CD8-positive, alpha-beta memory T cell (primary cell): ENCODE data around the gene SLC26A11. TPM values are rescaled to one million over a fixed set of nuclear protein-coding genes. Genes with fewer than 3 reads are reported as not detected.
A peak's percentile ranks its signal among the peaks of the same experiment; 100 is the strongest.

ENCODE experiments used
- CTCF ChIA-PET: fragments of 350-600 bp; sonication (Branson Sonifier 250); formaldehyde crosslinking; loops from one replicate; lab custom pipeline; 2021; ENCODE audit warnings: antibody characterized with exemption; lab: Charles Lee
- POLR2A ChIA-PET: fragments of 350-600 bp; sonication (Branson Sonifier 250); formaldehyde crosslinking; loops from one replicate; lab custom pipeline; 2021; ENCODE audit warnings: antibody characterized with exemption; lab: Charles Lee
- DNase-seq, 5 donors: peaks; one replicate each; pipeline versions ENCODE4 v3.0.0 to v3.0.0-alpha.2; 2020 to 2022; ENCODE audit warnings: mixed read lengths in 1 of 5
- H3K27ac ChIP-seq: one replicate; pipeline ENCODE4 v1.7.0; 2013; ENCODE audit warnings: low read depth, mild to moderate bottlenecking, low read length, moderate library complexity
- H3K27me3 ChIP-seq: 2 replicates; pipeline ENCODE4 v1.7.0; 2013; ENCODE audit warnings: low read length, mild to moderate bottlenecking; ENCODE audit not compliant: insufficient read depth, poor library complexity, severe bottlenecking
- H3K36me3 ChIP-seq: 2 replicates; pipeline ENCODE4 v1.7.0; 2013; ENCODE audit warnings: mild to moderate bottlenecking, low read length, moderate library complexity; ENCODE audit not compliant: insufficient read depth
- H3K4me1 ChIP-seq: 2 replicates; pipeline ENCODE4 v1.7.0; 2013; ENCODE audit warnings: mild to moderate bottlenecking, low read length, moderate library complexity; ENCODE audit not compliant: insufficient read depth
- H3K4me3 ChIP-seq: 2 replicates; pipeline ENCODE4 v1.7.0; 2013; ENCODE audit warnings: mild to moderate bottlenecking, low read length
- H3K9me3 ChIP-seq: 2 replicates; pipeline ENCODE4 v1.7.0; 2013; ENCODE audit warnings: mild to moderate bottlenecking, low read length
- H3K27ac Mint-ChIP-seq, 8 donors: one replicate each; pipeline ENCODE4 v1.8.0; 2020 to 2021; ENCODE audit warnings: mixed read lengths in 8 of 8, mild to moderate bottlenecking in 6 of 8, inconsistent platforms in 3 of 8, moderate library complexity in 3 of 8
- H3K27me3 Mint-ChIP-seq, 2 donors: one replicate each; pipeline ENCODE4 v1.8.0; 2020 to 2021; ENCODE audit warnings: mixed read lengths in 2 of 2, mild to moderate bottlenecking in 1 of 2, moderate library complexity in 1 of 2
- H3K36me3 Mint-ChIP-seq, 3 donors: one replicate each; pipeline ENCODE4 v1.8.0; 2020 to 2021; ENCODE audit warnings: mixed read lengths in 3 of 3, inconsistent platforms in 1 of 3, mild to moderate bottlenecking in 1 of 3
- H3K4me1 Mint-ChIP-seq, 3 donors: one replicate each; pipeline ENCODE4 v1.8.0; 2020 to 2021; ENCODE audit warnings: mixed read lengths in 3 of 3, inconsistent platforms in 1 of 3, mild to moderate bottlenecking in 1 of 3
- H3K4me3 Mint-ChIP-seq, 7 donors: one replicate each; pipeline ENCODE4 v1.8.0; 2020 to 2021; ENCODE audit warnings: mixed read lengths in 7 of 7, mild to moderate bottlenecking in 6 of 7, moderate library complexity in 4 of 7, inconsistent platforms in 2 of 7
- H3K9me3 Mint-ChIP-seq, 5 donors: one replicate each; pipeline ENCODE4 v1.8.0; 2020 to 2022; ENCODE audit warnings: mixed read lengths in 5 of 5, mild to moderate bottlenecking in 3 of 5, moderate library complexity in 2 of 5, inconsistent platforms in 1 of 5
- polyA plus RNA-seq: library from polyadenylated mRNA; unstranded; fragments of 300-500 nt; fragmentation: Illumina TruSeq; gene quantifications from one replicate; pipeline ENCODE4 v1.2.3, GENCODE V29; 2021
- total RNA-seq, 2 experiments: library from RNA; stranded (reverse); gene quantifications; one replicate each; pipeline ENCODE4 v1.2.3, GENCODE V29; 2021

Gene SLC26A11
- 10 to 100 TPM; 18.1 to 19.6 TPM for total RNA-seq
- polyA plus RNA-seq = 7.0 TPM

- H3K9me3 Mint-ChIP-seq = no peaks in the 10 kb centered on the region
- H3K36me3 Mint-ChIP-seq = peaks cover 0 to 63% (median 22%) of the 10 kb centered on the region in 3 donors
- Histone ChIP-seq H3K27me3 (no peaks in the 10 kb centered on the region), H3K36me3 (peaks cover 7% of the 10 kb centered on the region), H3K9me3 (no peaks in the 10 kb centered on the region), H3K27ac (peak within 1 kb of the TSS; percentile 94), H3K4me3 (peak within 1 kb of the TSS; percentile 99), H3K4me1 (peaks cover 31% of the 10 kb centered on the region)
- no peaks in the 10 kb centered on the region for H3K27me3 Mint-ChIP-seq
- peak within 1 kb of the TSS; percentile 87 to 99 (median 96) for H3K27ac Mint-ChIP-seq
- H3K4me1 Mint-ChIP-seq = peaks cover 42 to 67% (median 44%) of the 10 kb centered on the region in 3 donors
- ChIA-PET CTCF (interaction anchor here (0.8 to 1.7 kb wide), 3 partner anchors 18 to 25 kb away, joined by 3 to 10 read pairs (median 3); no protein-coding TSS in a partner anchor), POLR2A (interaction anchor here (1.3 kb wide), 1 partner anchor 41 kb away, joined by 7 read pairs; no protein-coding TSS in a partner anchor)
- DNase-seq = peak; percentile 31 to 71 (median 49)
- H3K4me3 Mint-ChIP-seq = peak within 1 kb of the TSS; percentile 90 to 99 (median 95)
These were observed at the start of gene SLC26A11, which contains the start of gene SGSH for GRCh38 chr17:80220054-80220735. Gene SLC26A11, plus strand, starts transcription at chr17:80220427. Its CDS starts 1,134 bp downstream, at chr17:80221561. Gene SGSH, minus strand, starts transcription at chr17:80220333. Its CDS starts 20 bp downstream, at chr17:80220313.

GRCh38 chr17:80171681-80172080 is 48.5 kb upstream of the SLC26A11 start:
- H3K4me1 Mint-ChIP-seq = no peaks in the 10 kb centered on the region
- no peak overlapping the region for H3K27ac Mint-ChIP-seq
- H3K9me3 Mint-ChIP-seq = no peaks in the 10 kb centered on the region
- Histone ChIP-seq H3K9me3 (no peaks in the 10 kb centered on the region), H3K27me3 (no peaks in the 10 kb centered on the region), H3K4me3 (no peak overlapping the region), H3K4me1 (no peaks in the 10 kb centered on the region), H3K27ac (no peak overlapping the region), H3K36me3 (no peaks in the 10 kb centered on the region)
- ChIA-PET CTCF (no interaction called here), POLR2A (no interaction called here)
- no peak for DNase-seq
- peaks cover 7 to 11% of the 10 kb centered on the region in 2 donors for H3K27me3 Mint-ChIP-seq
- no peak overlapping the region for H3K4me3 Mint-ChIP-seq
- no peaks in the 10 kb centered on the region for H3K36me3 Mint-ChIP-seq

- DNase-seq = no peak
- H3K4me1 ChIP-seq = no peaks in the 10 kb centered on the region
- Mint-ChIP-seq H3K27me3 (peaks cover 4 to 5% of the 10 kb centered on the region in 2 donors), H3K36me3 (no peaks in the 10 kb centered on the region), H3K9me3 (no peaks in the 10 kb centered on the region), H3K27ac (no peak overlapping the region), H3K4me3 (no peak overlapping the region), H3K4me1 (no peaks in the 10 kb centered on the region)
- no peaks in the 10 kb centered on the region for H3K36me3 ChIP-seq
- no peaks in the 10 kb centered on the region for H3K27me3 ChIP-seq
- H3K4me3 ChIP-seq = no peak overlapping the region
- no peaks in the 10 kb centered on the region for H3K9me3 ChIP-seq
- ChIA-PET CTCF (no interaction called here), POLR2A (no interaction called here)
- H3K27ac ChIP-seq = no peak overlapping the region
These were observed 47.1 kb upstream of the SLC26A11 start for GRCh38 chr17:80173126-80173525.

GRCh38 chr17:80173916-80174315 is 46.3 kb upstream of the SLC26A11 start:
- Histone ChIP-seq H3K4me1 (no peaks in the 10 kb centered on the region), H3K4me3 (no peak overlapping the region), H3K27ac (no peak overlapping the region), H3K9me3 (no peaks in the 10 kb centered on the region), H3K27me3 (no peaks in the 10 kb centered on the region), H3K36me3 (no peaks in the 10 kb centered on the region)
- CTCF ChIA-PET = no interaction called here
- H3K27ac Mint-ChIP-seq = no peak overlapping the region
- H3K36me3 Mint-ChIP-seq = no peaks in the 10 kb centered on the region
- H3K4me1 Mint-ChIP-seq = no peaks in the 10 kb centered on the region
- H3K9me3 Mint-ChIP-seq = no peaks in the 10 kb centered on the region
- no peak for DNase-seq
- POLR2A ChIA-PET = no interaction called here
- H3K27me3 Mint-ChIP-seq = peaks cover 3 to 4% of the 10 kb centered on the region in 2 donors
- no peak overlapping the region for H3K4me3 Mint-ChIP-seq

- Mint-ChIP-seq H3K27ac (no peak overlapping the region), H3K9me3 (no peaks in the 10 kb centered on the region), H3K4me3 (no peak overlapping the region), H3K27me3 (peaks cover 3 to 8% of the 10 kb centered on the region in 2 donors), H3K4me1 (no peaks in the 10 kb centered on the region), H3K36me3 (no peaks in the 10 kb centered on the region)
- Histone ChIP-seq H3K36me3 (no peaks in the 10 kb centered on the region), H3K9me3 (no peaks in the 10 kb centered on the region), H3K4me3 (no peak overlapping the region), H3K27me3 (no peaks in the 10 kb centered on the region), H3K27ac (no peak overlapping the region), H3K4me1 (no peaks in the 10 kb centered on the region)
- DNase-seq = no peak
- POLR2A ChIA-PET = no interaction called here
- CTCF ChIA-PET = interaction anchor here (0.7 to 1.0 kb wide), 3 partner anchors 19 to 251 kb away, joined by 3 read pairs; no protein-coding TSS in a partner anchor
These were observed 43.5 kb upstream of the SLC26A11 start for GRCh38 chr17:80176757-80177156.

GRCh38 chr17:80177986-80178595 is 42.1 kb upstream of the SLC26A11 start:
- H3K27ac Mint-ChIP-seq = no peak overlapping the region

GRCh38 chr17:80180192-80180591 is 40.0 kb upstream of the SLC26A11 start:
- Mint-ChIP-seq H3K36me3 (no peaks in the 10 kb centered on the region), H3K27me3 (peaks cover 6% of the 10 kb centered on the region in 2 donors), H3K27ac (no peak overlapping the region), H3K4me3 (no peak overlapping the region), H3K4me1 (no peaks in the 10 kb centered on the region), H3K9me3 (no peaks in the 10 kb centered on the region)
- no peaks in the 10 kb centered on the region for H3K27me3 ChIP-seq
- H3K4me3 ChIP-seq = no peak overlapping the region
- H3K36me3 ChIP-seq = no peaks in the 10 kb centered on the region
- no peak for DNase-seq
- no peaks in the 10 kb centered on the region for H3K4me1 ChIP-seq
- ChIA-PET CTCF (interaction anchor here (0.9 kb wide), 1 partner anchor 17 kb away, joined by 3 read pairs; no protein-coding TSS in a partner anchor), POLR2A (no interaction called here)
- H3K27ac ChIP-seq = no peak overlapping the region
- H3K9me3 ChIP-seq = no peaks in the 10 kb centered on the region

More at GRCh38 chr17:80177986-80178595, 42.1 kb upstream of the SLC26A11 start:
- H3K4me3 Mint-ChIP-seq = no peak overlapping the region
- POLR2A ChIA-PET = no interaction called here
- H3K9me3 Mint-ChIP-seq = no peaks in the 10 kb centered on the region
- Histone ChIP-seq H3K4me3 (no peak overlapping the region), H3K4me1 (no peaks in the 10 kb centered on the region), H3K27me3 (no peaks in the 10 kb centered on the region), H3K36me3 (no peaks in the 10 kb centered on the region), H3K9me3 (no peaks in the 10 kb centered on the region), H3K27ac (no peak overlapping the region)
- no peaks in the 10 kb centered on the region for H3K4me1 Mint-ChIP-seq
- H3K27me3 Mint-ChIP-seq = peaks cover 6% of the 10 kb centered on the region in 2 donors
- DNase-seq = no peak
- CTCF ChIA-PET = no interaction called here
- H3K36me3 Mint-ChIP-seq = no peaks in the 10 kb centered on the region

- ChIA-PET CTCF (no interaction called here), POLR2A (no interaction called here)
- no peaks in the 10 kb centered on the region for H3K9me3 Mint-ChIP-seq
- Histone ChIP-seq H3K36me3 (no peaks in the 10 kb centered on the region), H3K4me1 (no peaks in the 10 kb centered on the region), H3K9me3 (no peaks in the 10 kb centered on the region), H3K27me3 (no peaks in the 10 kb centered on the region), H3K4me3 (no peak overlapping the region), H3K27ac (no peak overlapping the region)
- peaks cover 4 to 15% of the 10 kb centered on the region in 2 donors for H3K27me3 Mint-ChIP-seq
- H3K4me1 Mint-ChIP-seq = no peaks in the 10 kb centered on the region
- H3K36me3 Mint-ChIP-seq = no peaks in the 10 kb centered on the region
- H3K27ac Mint-ChIP-seq = no peak overlapping the region
- DNase-seq = no peak
- no peak overlapping the region for H3K4me3 Mint-ChIP-seq
These were observed 38.8 kb upstream of the SLC26A11 start for GRCh38 chr17:80181431-80181830.
